Activated CD4-positive, CD25-positive, alpha-beta regulatory T cell treated with anti-CD3 and anti-CD28 coated beads, Interleukin-2, amount 50 U/mL, for 24 hours (primary cell): ENCODE measurements around the gene AFG1L.
"Not testable (repeated sequence)": the region's sequence is repeated elsewhere in the genome, so short reads cannot be mapped to it uniquely, and the experiment has no call there.

ENCODE experiments used
- ATAC-seq, 2 donors: fragments of 150-1000 bp; cut with Tn5 transposase; one replicate each; pipeline ENCODE4 v1.10.0; 2021; ENCODE audit warnings: mild to moderate bottlenecking in 1 of 2, moderate library complexity in 1 of 2

Gene AFG1L

GRCh38 chr6:108294727-108295625 lies at the start of gene AFG1L:
TSS of gene AFG1L (plus strand) at chr6:108295054. CDS start at chr6:108295080, 26 bp downstream.
- peak; percentile 92 to 95 for ATAC-seq

GRCh38 chr6:108245095-108245494 lies 49.8 kb upstream of the AFG1L start:
- ATAC-seq, result not testable (repeated sequence)

- ATAC-seq, result no peak
These were observed 46.8 kb upstream of the AFG1L start for GRCh38 chr6:108247965-108248536.

GRCh38 chr6:108250240-108250866 lies 44.5 kb upstream of the AFG1L start:
- ATAC-seq, result no peak

GRCh38 chr6:108251252-108251651 lies 43.6 kb upstream of the AFG1L start:
- ATAC-seq, result no peak

- no peak for ATAC-seq
These were observed 42.8 kb upstream of the AFG1L start for GRCh38 chr6:108252055-108252454.

GRCh38 chr6:108253241-108253640 lies 41.6 kb upstream of the AFG1L start:
- ATAC-seq, result no peak

GRCh38 chr6:108254433-108255410 lies 40.1 kb upstream of the AFG1L start:
- no peak for ATAC-seq

- no peak for ATAC-seq
These were observed 34.6 kb upstream of the AFG1L start for GRCh38 chr6:108260126-108260808.

- ATAC-seq, result peak; percentile 91 to 93
These were observed 33.9 kb upstream of the AFG1L start, which contains the start of gene SNX3 for GRCh38 chr6:108260809-108261569. TSS of gene SNX3 (minus strand) at chr6:108261040. CDS start at chr6:108260921, 119 bp downstream.

GRCh38 chr6:108263371-108263770 lies 31.5 kb upstream of the AFG1L start:
- no peak for ATAC-seq

GRCh38 chr6:108268845-108269244 lies 26.0 kb upstream of the AFG1L start:
- ATAC-seq, result no peak

- not testable (repeated sequence) for ATAC-seq
These were observed 24.9 kb upstream of the AFG1L start for GRCh38 chr6:108269955-108270354.

GRCh38 chr6:108274546-108274945 lies 20.3 kb upstream of the AFG1L start:
- no peak for ATAC-seq

- no peak for ATAC-seq
These were observed 18.9 kb upstream of the AFG1L start for GRCh38 chr6:108275976-108276375.

- no peak for ATAC-seq
These were observed 17.6 kb upstream of the AFG1L start for GRCh38 chr6:108277295-108277694.

GRCh38 chr6:108277831-108278230 lies 17.0 kb upstream of the AFG1L start:
- no peak for ATAC-seq

- ATAC-seq, result no peak
These were observed 9.5 kb upstream of the AFG1L start for GRCh38 chr6:108285381-108285780.

- no peak for ATAC-seq
These were observed 8.5 kb upstream of the AFG1L start for GRCh38 chr6:108286366-108286765.

GRCh38 chr6:108287373-108287772 lies 7.5 kb upstream of the AFG1L start:
- no peak for ATAC-seq

GRCh38 chr6:108288742-108289141 lies 6.1 kb upstream of the AFG1L start:
- ATAC-seq, result no peak
